Measurements from ENCODE around the gene KIF1B.

KIF1B gene

GRCh38 chr1:10242135-10242534 is 31.8 kb downstream of the KIF1B start:
- no peak for ATAC-seq
- no peak for TF ChIP-seq RARB (CRISPR knock-in tag; IDR thresholded peaks at IDR 0.05)

GRCh38 chr1:10242811-10243210 is 32.4 kb downstream of the KIF1B start:
- no peak for TF ChIP-seq ZC3H10 (CRISPR knock-in tag; IDR thresholded peaks at IDR 0.05)
- no peak for TF ChIP-seq ESRRG (CRISPR knock-in tag; IDR thresholded peaks at IDR 0.05)
- TF ChIP-seq OSR1 (CRISPR knock-in tag; IDR thresholded peaks at IDR 0.05) = no peak
- no peak for TF ChIP-seq ZNF70 (CRISPR knock-in tag; IDR thresholded peaks at IDR 0.05)
- TF ChIP-seq TCF4 (CRISPR knock-in tag; IDR thresholded peaks at IDR 0.05; ENCODE audit: borderline replicate concordance) = no peak
- no peak for TF ChIP-seq ZNF8 (CRISPR knock-in tag; IDR thresholded peaks at IDR 0.05)
- TF ChIP-seq RARB (CRISPR knock-in tag; IDR thresholded peaks at IDR 0.05) = no peak
- no peak for TF ChIP-seq ARNTL (CRISPR knock-in tag; IDR thresholded peaks at IDR 0.05; ENCODE audit: borderline replicate concordance, low read depth)
- no peak for ATAC-seq

GRCh38 chr1:10245674-10246073 is 35.3 kb downstream of the KIF1B start:
- no peak for TF ChIP-seq CSDC2 (CRISPR knock-in tag; IDR thresholded peaks at IDR 0.05)
- TF ChIP-seq TOX (CRISPR knock-in tag; IDR thresholded peaks at IDR 0.05; ENCODE audit: borderline replicate concordance) = no peak
- no peak for TF ChIP-seq PPARA (CRISPR knock-in tag; IDR thresholded peaks at IDR 0.05; ENCODE audit: borderline replicate concordance)
- TF ChIP-seq ZNF565 (CRISPR knock-in tag; conservative IDR thresholded peaks at IDR 0.05; ENCODE audit: low read depth) = no peak
- TF ChIP-seq ISL1 (CRISPR knock-in tag; IDR thresholded peaks at IDR 0.05) = no peak
- no peak for ATAC-seq

- TF ChIP-seq ZNF70 (CRISPR knock-in tag; IDR thresholded peaks at IDR 0.05) (no peak), ARNTL (CRISPR knock-in tag; IDR thresholded peaks at IDR 0.05; ENCODE audit: borderline replicate concordance, low read depth) (no peak), CSDC2 (CRISPR knock-in tag; IDR thresholded peaks at IDR 0.05) (no peak), ZC3H10 (CRISPR knock-in tag; IDR thresholded peaks at IDR 0.05) (no peak), CREB5 (CRISPR knock-in tag; IDR thresholded peaks at IDR 0.05; ENCODE audit: low read depth) (no peak), ISL1 (CRISPR knock-in tag; IDR thresholded peaks at IDR 0.05) (no peak), TSHZ2 (CRISPR knock-in tag; IDR thresholded peaks at IDR 0.05) (no peak), PATZ1 (CRISPR knock-in tag; IDR thresholded peaks at IDR 0.05; ENCODE audit: borderline replicate concordance) (no peak), TCF4 (CRISPR knock-in tag; IDR thresholded peaks at IDR 0.05; ENCODE audit: borderline replicate concordance) (no peak), ZFP3 (CRISPR knock-in tag; IDR thresholded peaks at IDR 0.05) (no peak), RARB (CRISPR knock-in tag; IDR thresholded peaks at IDR 0.05) (no peak), CSRNP3 (CRISPR knock-in tag; IDR thresholded peaks at IDR 0.05) (no peak), TOX (CRISPR knock-in tag; IDR thresholded peaks at IDR 0.05; ENCODE audit: borderline replicate concordance) (no peak), ZNF565 (CRISPR knock-in tag; conservative IDR thresholded peaks at IDR 0.05; ENCODE audit: low read depth) (no peak), GLIS3 (CRISPR knock-in tag; IDR thresholded peaks at IDR 0.05) (no peak), BACH2 (CRISPR knock-in tag; IDR thresholded peaks at IDR 0.05; ENCODE audit: borderline replicate concordance) (no peak), PPARA (CRISPR knock-in tag; IDR thresholded peaks at IDR 0.05; ENCODE audit: borderline replicate concordance) (no peak), POU6F1 (CRISPR knock-in tag; IDR thresholded peaks at IDR 0.05; ENCODE audit: borderline replicate concordance, low read depth) (no peak)
- ATAC-seq = no peak
Observed at GRCh38 chr1:10249808-10250457, 39.6 kb downstream of the KIF1B start.

All from SK-N-SH treated with all-trans-retinoic acid at 6 μM for 48 hours (cell line).